ENCODE data around the gene CLK2. TPM values are rescaled to one million over a fixed set of nuclear protein-coding genes. Genes with fewer than 3 reads are reported as not detected.
"Not testable (repeated sequence)": the region's sequence is repeated elsewhere in the genome, so short reads cannot be mapped to it uniquely, and the experiment has no call there.

The CLK2 gene
- total RNA-seq, 1 donor from 2014 or later = 41.7 TPM

GRCh38 chr1:155219592-155220031 is 53.7 kb downstream of the CLK2 start:
- peak; percentile 50 for DNase-seq (ENCODE audit: low spot score)
- Mint-ChIP-seq H3K4me1 (peaks cover 14% of the 10 kb centered on the region), H3K36me3 (peaks cover 16% of the 10 kb centered on the region), H3K27me3 (ENCODE audit: insufficient read depth, low read depth) (no peaks in the 10 kb centered on the region), H3K9me3 (no peaks in the 10 kb centered on the region), H3K4me3 (peak overlapping the region; percentile 3), H3K27ac (peak overlapping the region; percentile 11)
- Histone ChIP-seq H3K9me3 (ENCODE audit: low read depth) (no peaks in the 10 kb centered on the region), H3K4me3 (peak overlapping the region; percentile 34), H3K4me2 (peak overlapping the region; percentile 65), H3K4me1 (no peaks in the 10 kb centered on the region), H3K9ac (no peak overlapping the region), H2AFZ (replicated peaks) (peak overlapping the region; percentile 65), H3K27ac (no peak overlapping the region), H4K20me1 (ENCODE audit: low read depth) (no peaks in the 10 kb centered on the region), H3K79me2 (ENCODE audit: low read depth) (peaks cover under 1% of the 10 kb centered on the region), H3F3A (ENCODE audit: low read depth) (peaks cover 33% of the 10 kb centered on the region), H3K27me3 (no peaks in the 10 kb centered on the region), H3K36me3 (no peaks in the 10 kb centered on the region)
- TF ChIP-seq CTCF (IDR thresholded peaks at IDR 0.05) (no peak), EZH2 (IDR thresholded peaks at IDR 0.05) (no peak), EZH2phosphoT487 (IDR thresholded peaks at IDR 0.05) (no peak)

- Histone ChIP-seq H3K4me3 (peak overlapping the region; percentile 34), H4K20me1 (ENCODE audit: low read depth) (no peaks in the 10 kb centered on the region), H3K4me1 (no peaks in the 10 kb centered on the region), H3K9me3 (ENCODE audit: low read depth) (no peaks in the 10 kb centered on the region), H3K27me3 (no peaks in the 10 kb centered on the region), H3K4me2 (peak overlapping the region; percentile 65), H3F3A (ENCODE audit: low read depth) (peaks cover 27% of the 10 kb centered on the region), H3K9ac (no peak overlapping the region), H3K36me3 (no peaks in the 10 kb centered on the region), H3K79me2 (ENCODE audit: low read depth) (no peaks in the 10 kb centered on the region), H2AFZ (replicated peaks) (peak overlapping the region; percentile 65), H3K27ac (no peak overlapping the region)
- TF ChIP-seq EZH2phosphoT487 (IDR thresholded peaks at IDR 0.05) (no peak), CTCF (IDR thresholded peaks at IDR 0.05) (no peak), EZH2 (IDR thresholded peaks at IDR 0.05) (no peak)
- DNase-seq (ENCODE audit: low spot score) = peak; percentile 78
- peaks cover 14% of the 10 kb centered on the region for H3K36me3 Mint-ChIP-seq
- H3K4me1 Mint-ChIP-seq = peaks cover 10% of the 10 kb centered on the region
- H3K27ac Mint-ChIP-seq = peak overlapping the region; percentile 11
- H3K27me3 Mint-ChIP-seq (ENCODE audit: insufficient read depth, low read depth) = no peaks in the 10 kb centered on the region
- H3K9me3 Mint-ChIP-seq = no peaks in the 10 kb centered on the region
- peak overlapping the region; percentile 24 for H3K4me3 Mint-ChIP-seq
Observed at GRCh38 chr1:155218854-155219591, 54.3 kb downstream of the CLK2 start.

GRCh38 chr1:155214702-155215101 is 58.6 kb downstream of the CLK2 start:
- H3K36me3 ChIP-seq; H2AFZ ChIP-seq (replicated peaks); H3K4me1 ChIP-seq; H4K20me1 ChIP-seq (ENCODE audit: low read depth); H3K79me2 ChIP-seq (ENCODE audit: low read depth); H3F3A ChIP-seq (ENCODE audit: low read depth); H3K27me3 ChIP-seq; H3K36me3 Mint-ChIP-seq; H3K4me3 Mint-ChIP-seq; H3K4me3 ChIP-seq; H3K27ac ChIP-seq; H3K9me3 Mint-ChIP-seq; H3K9ac ChIP-seq; DNase-seq (ENCODE audit: low spot score); H3K9me3 ChIP-seq (ENCODE audit: low read depth); H3K27ac Mint-ChIP-seq; H3K27me3 Mint-ChIP-seq (ENCODE audit: insufficient read depth, low read depth); H3K4me2 ChIP-seq: not testable (repeated sequence)
- peaks cover 19% of the 10 kb centered on the region for H3K4me1 Mint-ChIP-seq

Other genes with a start within 250 kb of the CLK2 start
- gene DCST2, start 239.7 kb downstream of the CLK2 start, total RNA-seq (ENCODE audit: low replicate concordance) = 1.8 and 2.0 TPM in 2 replicates
- gene DCST1, start 239.7 kb downstream of the CLK2 start, total RNA-seq (ENCODE audit: low replicate concordance) = not detected in 2 replicates
- gene ADAM15, start 222.2 kb downstream of the CLK2 start, total RNA-seq (ENCODE audit: low replicate concordance) = 15.7 and 44.9 TPM in 2 replicates
- 10.7 and 18.4 TPM in 2 replicates for gene EFNA4, start 209.8 kb downstream of the CLK2 start, total RNA-seq (ENCODE audit: low replicate concordance)
- gene EFNA3, start 194.7 kb downstream of the CLK2 start, total RNA-seq (ENCODE audit: low replicate concordance) = 4.0 and 9.6 TPM in 2 replicates
- 0.34 and 0.65 TPM in 2 replicates for gene EFNA1, start 145.6 kb downstream of the CLK2 start, total RNA-seq (ENCODE audit: low replicate concordance)
- gene SLC50A1, start 137.7 kb downstream of the CLK2 start, total RNA-seq (ENCODE audit: low replicate concordance) = 14.4 and 29.0 TPM in 2 replicates
- 16.8 and 133 TPM in 2 replicates for gene DPM3, start 133.0 kb downstream of the CLK2 start, total RNA-seq (ENCODE audit: low replicate concordance)
- gene KRTCAP2, start 100.2 kb downstream of the CLK2 start, total RNA-seq (ENCODE audit: low replicate concordance) = 37.8 and 100 TPM in 2 replicates
- gene TRIM46, start 99.7 kb downstream of the CLK2 start, total RNA-seq (ENCODE audit: low replicate concordance) = 3.9 and 10.2 TPM in 2 replicates
- 19.3 and 30.4 TPM in 2 replicates for gene THBS3, start 65.6 kb downstream of the CLK2 start, total RNA-seq (ENCODE audit: low replicate concordance)
- 25.6 and 46.5 TPM in 2 replicates for gene MTX1, start 64.8 kb downstream of the CLK2 start, total RNA-seq (ENCODE audit: low replicate concordance)
- gene ENTREP3, start 18.0 kb downstream of the CLK2 start, total RNA-seq (ENCODE audit: low replicate concordance) = 4.8 and 14.9 TPM in 2 replicates
- gene SCAMP3, start 11.1 kb downstream of the CLK2 start, total RNA-seq (ENCODE audit: low replicate concordance) = 21.8 and 44.8 TPM in 2 replicates
- gene HCN3, start 4.0 kb upstream of the CLK2 start, total RNA-seq (ENCODE audit: low replicate concordance) = 1.9 and 5.9 TPM in 2 replicates
- 0.53 and 0.54 TPM in 2 replicates for gene PKLR, start 27.9 kb upstream of the CLK2 start, total RNA-seq (ENCODE audit: low replicate concordance)
- 215 and 266 TPM in 2 replicates for gene FDPS, start 35.4 kb upstream of the CLK2 start, total RNA-seq (ENCODE audit: low replicate concordance)
- gene RUSC1, start 47.4 kb upstream of the CLK2 start, total RNA-seq (ENCODE audit: low replicate concordance) = 17.0 and 43.4 TPM in 2 replicates

All from neural progenitor cell (in vitro differentiated cells).